GM21717 (cell line): ENCODE results near the gene CKS1B.
A peak's percentile ranks its signal among the peaks of the same experiment; 100 is the strongest.

Experiments used
- ATAC-seq: cut with Tn5 transposase; IDR thresholded peaks from one replicate; pipeline ENCODE4 v1.9.1; 2021; ENCODE audit warnings: mild to moderate bottlenecking, moderate library complexity; ENCODE audit not compliant: unreplicated experiment

The CKS1B gene

GRCh38 chr1:154945160-154945961, 29.1 kb upstream of the CKS1B start:
- ATAC-seq: no peak

- ATAC-seq: no peak
These were observed 28.3 kb upstream of the CKS1B start for GRCh38 chr1:154945962-154946850.

GRCh38 chr1:154948079-154948478, 26.4 kb upstream of the CKS1B start:
- no peak for ATAC-seq

DNA sequence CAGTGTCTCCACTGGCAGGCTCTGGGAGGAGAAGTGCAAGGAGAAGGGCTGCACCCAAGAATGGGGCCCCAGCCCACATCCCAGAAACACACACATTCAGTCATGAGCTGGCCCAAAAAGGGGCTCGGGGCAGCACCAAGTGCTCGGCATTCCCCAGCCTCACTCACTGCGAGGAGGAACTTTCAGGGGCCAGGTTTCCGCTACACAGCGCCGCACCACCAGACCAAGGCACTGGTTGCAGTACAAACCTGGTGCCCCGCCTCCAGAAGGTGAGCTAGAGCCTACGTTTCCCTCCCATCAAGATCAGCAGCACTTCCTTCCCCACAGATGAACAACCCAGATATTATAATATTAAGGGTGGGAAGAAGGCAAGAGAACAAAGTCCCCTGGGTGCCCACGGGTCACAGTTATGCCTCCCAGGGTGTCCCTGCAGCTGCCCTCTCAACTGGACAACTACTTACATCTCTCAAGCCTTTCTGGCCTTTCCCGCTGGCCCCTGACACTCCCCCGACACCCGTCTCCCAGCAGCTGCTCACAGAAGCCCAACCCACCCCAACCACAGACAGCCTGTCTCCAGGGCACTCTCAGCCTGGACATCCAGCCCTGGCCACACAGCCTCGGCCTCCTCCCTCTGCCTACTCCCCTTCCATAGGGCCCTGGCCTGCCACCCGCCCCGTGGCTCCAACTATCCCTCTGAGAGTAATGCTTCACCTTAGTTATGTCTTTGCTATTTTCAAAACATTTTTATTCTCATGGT, 22.4 kb upstream of the CKS1B start:
- no peak for ATAC-seq

DNA sequence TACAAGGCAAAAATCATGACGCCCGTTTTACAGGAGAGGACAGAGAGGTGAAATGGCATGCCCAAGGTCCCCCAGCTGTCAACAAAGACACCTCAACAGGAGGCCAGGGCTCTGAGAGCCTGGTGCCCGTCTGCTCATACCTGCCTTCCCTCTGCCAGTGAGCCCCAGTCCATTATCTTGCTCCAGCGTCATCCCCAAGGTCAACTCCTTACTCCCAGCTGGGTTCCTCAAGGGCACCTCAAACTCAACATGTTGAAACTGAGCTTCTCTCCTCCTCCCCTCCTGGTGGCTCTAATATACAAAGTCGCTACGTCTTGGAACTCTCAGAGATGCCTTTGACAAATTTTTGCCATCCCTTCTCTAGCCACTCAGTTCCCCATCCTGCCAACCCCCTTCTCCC, 21.8 kb upstream of the CKS1B start:
- no peak for ATAC-seq

- ATAC-seq: no peak
These were observed 20.9 kb upstream of the CKS1B start for GRCh38 chr1:154953611-154954038.

GRCh38 chr1:154954541-154954940, 19.9 kb upstream of the CKS1B start:
- no peak for ATAC-seq

GRCh38 chr1:154955039-154955717, 19.3 kb upstream of the CKS1B start:
- ATAC-seq: no peak

DNA sequence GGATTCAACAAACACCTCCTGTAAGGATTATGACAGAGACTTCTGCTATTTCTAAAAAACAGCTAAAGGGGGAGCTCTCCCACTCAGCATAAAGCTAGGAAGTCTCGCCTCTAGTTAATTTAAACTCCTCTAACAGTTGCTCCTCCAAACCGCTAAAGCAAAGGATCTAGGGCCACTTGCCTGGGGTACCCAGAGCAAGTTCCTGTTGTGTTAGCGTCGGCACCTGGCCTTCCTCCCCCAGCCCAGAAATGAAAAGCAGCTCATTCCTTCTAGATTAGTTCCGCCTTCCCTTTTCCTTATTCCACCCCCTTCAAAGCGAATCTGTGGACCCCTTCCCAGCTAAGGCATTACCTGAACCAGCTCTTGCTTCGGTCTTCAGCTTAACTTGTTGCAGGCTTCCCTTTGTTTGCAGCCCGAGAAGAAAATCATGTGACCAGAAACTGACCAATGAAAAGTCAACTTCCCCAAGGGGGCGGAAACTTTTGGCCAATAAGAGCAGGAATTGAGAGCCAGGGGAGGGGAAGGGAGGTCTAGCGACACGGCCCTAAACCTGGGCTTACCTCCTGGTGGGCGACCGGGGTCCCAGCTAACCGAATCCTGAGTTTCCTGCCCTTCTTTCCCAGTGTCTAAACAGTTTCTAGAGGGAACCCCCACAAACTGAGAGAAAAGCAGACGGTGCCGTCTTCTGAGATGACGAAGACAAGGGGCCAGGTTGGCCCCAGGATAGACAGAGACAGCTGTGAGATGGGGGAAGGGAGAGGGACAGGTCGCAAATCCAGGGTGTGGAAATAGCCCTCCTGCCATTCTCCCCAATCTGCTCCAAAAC, 18.6 kb upstream of the CKS1B start, which contains the start of gene PBXIP1:
TSS of gene PBXIP1 (minus strand) at position 382 of the 826 bp plus-strand sequence. CDS start 2,378 bp downstream, outside the sequence.
- ATAC-seq: no peak

GRCh38 chr1:154956544-154956941, 17.9 kb upstream of the CKS1B start:
- ATAC-seq: no peak

GRCh38 chr1:154957091-154957657, 17.3 kb upstream of the CKS1B start:
- no peak for ATAC-seq

- ATAC-seq: no peak
These were observed 16.4 kb upstream of the CKS1B start for GRCh38 chr1:154958036-154958435.

DNA sequence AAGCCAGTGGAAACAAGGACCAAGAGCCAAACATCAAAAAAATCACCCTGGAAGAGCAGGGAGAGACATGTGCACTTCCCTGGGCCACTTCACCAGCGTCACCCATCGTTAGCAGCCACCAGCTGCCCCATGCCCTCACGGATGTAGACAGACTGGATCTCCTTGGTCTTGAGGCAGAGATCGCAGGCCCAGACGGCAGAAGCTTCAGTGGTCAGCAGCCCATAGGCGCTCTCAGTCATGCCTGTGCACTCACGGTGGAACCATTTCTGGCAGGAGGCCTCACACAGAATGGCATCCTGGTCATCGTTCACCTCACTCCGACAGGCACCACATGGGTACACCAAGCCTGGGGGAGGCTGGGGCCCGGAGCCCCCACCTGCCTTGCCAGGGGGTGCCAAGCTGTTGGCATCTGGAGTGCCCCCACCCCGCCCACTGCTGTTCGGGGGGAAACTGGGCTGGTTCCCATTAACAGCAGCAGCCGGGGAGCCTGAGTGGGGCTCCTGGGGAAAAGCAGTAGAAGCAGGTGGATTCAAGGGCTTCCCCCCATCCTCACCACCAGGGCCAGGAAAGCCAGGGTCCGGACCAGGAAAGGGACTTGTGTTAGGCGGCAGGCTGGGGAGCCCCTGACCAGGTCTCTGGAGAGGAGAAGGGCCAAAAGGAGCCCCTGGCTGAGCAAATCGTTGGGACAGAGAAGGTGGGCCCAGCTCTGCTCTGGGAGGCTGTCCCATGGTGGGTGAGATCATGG, 15.6 kb upstream of the CKS1B start:
- ATAC-seq: no peak

DNA sequence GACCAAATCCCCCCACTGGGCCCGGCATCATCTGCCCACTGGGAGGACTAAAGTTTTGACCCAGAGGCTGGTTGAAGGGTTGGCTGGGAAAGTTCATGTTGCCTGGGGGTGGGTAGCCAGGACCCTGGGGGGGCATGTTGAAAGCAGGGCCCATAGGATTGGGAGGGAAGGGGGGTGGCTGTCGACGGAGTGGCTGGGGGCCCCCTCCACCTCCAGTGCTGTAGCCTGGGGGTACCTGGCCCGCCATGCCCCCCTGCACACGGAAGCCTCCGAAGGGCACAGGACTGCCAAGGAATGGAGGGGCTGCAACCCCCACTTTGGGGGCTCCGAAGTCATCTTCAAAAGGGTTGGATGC, 15.1 kb upstream of the CKS1B start:
- no peak for ATAC-seq

- no peak for ATAC-seq
These were observed 13.9 kb upstream of the CKS1B start for GRCh38 chr1:154960446-154961136.

GRCh38 chr1:154961207-154962155, 13.0 kb upstream of the CKS1B start, which contains the start of gene PYGO2:
Gene PYGO2, minus strand, starts transcription at chr1:154961782. Its CDS starts 206 bp downstream, at chr1:154961576.
- ATAC-seq: peak; percentile 55
